ENCODE data around the gene HOMER1. TPM values are rescaled to one million over a fixed set of nuclear protein-coding genes. Genes with fewer than 3 reads are reported as not detected.

HOMER1 gene
- total RNA-seq, 1 experiment from 2014 or later: 12.5 TPM

- ChIA-PET POLR2A (ENCODE audit: unreplicated experiment) (interaction anchor here (0.6 kb wide), 1 partner anchor 212 kb away, joined by 8 read pairs; no protein-coding TSS in a partner anchor), CTCF (no interaction called here)
- H3K27me3 ChIP-seq (ENCODE audit: insufficient read depth, low read depth): no peaks in the 10 kb centered on the region
- H3F3A ChIP-seq (ENCODE audit: insufficient read depth, low read depth): no peaks in the 10 kb centered on the region
- H3K9me2 ChIP-seq (ENCODE audit: insufficient read depth): no peaks in the 10 kb centered on the region
- no peaks in the 10 kb centered on the region for H3K79me2 ChIP-seq (ENCODE audit: low read depth)
- no peaks in the 10 kb centered on the region for H3K9me3 ChIP-seq (ENCODE audit: insufficient read depth, low read depth)
- no peaks in the 10 kb centered on the region for H3K4me1 ChIP-seq (replicated peaks; ENCODE audit: insufficient read depth)
- no peaks in the 10 kb centered on the region for H3K36me3 ChIP-seq (ENCODE audit: low read depth)
- no peak overlapping the region for H2AFZ ChIP-seq
- H3K27ac ChIP-seq: no peak overlapping the region
- intact Hi-C loops (cut with micrococcal nuclease; ENCODE audit: unreplicated experiment): no loop called here
- no peak overlapping the region for H3K4me2 ChIP-seq
- no peak for DNase-seq
- BruUV-seq (replicated peaks): no TSS peak
- no peak overlapping the region for H3K4me3 ChIP-seq
- H4K20me1 ChIP-seq (ENCODE audit: insufficient read depth): no peaks in the 10 kb centered on the region; the same call in 1 of the 2 replicates
- no peak for TF ChIP-seq EZH2 (IDR thresholded peaks at IDR 0.05; ENCODE audit: low read depth)
- TF ChIP-seq, protein P1, sequence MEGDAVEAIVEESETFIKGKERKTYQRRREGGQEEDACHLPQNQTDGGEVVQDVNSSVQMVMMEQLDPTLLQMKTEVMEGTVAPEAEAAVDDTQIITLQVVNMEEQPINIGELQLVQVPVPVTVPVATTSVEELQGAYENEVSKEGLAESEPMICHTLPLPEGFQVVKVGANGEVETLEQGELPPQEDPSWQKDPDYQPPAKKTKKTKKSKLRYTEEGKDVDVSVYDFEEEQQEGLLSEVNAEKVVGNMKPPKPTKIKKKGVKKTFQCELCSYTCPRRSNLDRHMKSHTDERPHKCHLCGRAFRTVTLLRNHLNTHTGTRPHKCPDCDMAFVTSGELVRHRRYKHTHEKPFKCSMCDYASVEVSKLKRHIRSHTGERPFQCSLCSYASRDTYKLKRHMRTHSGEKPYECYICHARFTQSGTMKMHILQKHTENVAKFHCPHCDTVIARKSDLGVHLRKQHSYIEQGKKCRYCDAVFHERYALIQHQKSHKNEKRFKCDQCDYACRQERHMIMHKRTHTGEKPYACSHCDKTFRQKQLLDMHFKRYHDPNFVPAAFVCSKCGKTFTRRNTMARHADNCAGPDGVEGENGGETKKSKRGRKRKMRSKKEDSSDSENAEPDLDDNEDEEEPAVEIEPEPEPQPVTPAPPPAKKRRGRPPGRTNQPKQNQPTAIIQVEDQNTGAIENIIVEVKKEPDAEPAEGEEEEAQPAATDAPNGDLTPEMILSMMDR (conservative IDR thresholded peaks at IDR 0.05): no peak
These were observed 112.7 kb downstream of the HOMER1 start for GRCh38 chr5:79401216-79401615.

DNA sequence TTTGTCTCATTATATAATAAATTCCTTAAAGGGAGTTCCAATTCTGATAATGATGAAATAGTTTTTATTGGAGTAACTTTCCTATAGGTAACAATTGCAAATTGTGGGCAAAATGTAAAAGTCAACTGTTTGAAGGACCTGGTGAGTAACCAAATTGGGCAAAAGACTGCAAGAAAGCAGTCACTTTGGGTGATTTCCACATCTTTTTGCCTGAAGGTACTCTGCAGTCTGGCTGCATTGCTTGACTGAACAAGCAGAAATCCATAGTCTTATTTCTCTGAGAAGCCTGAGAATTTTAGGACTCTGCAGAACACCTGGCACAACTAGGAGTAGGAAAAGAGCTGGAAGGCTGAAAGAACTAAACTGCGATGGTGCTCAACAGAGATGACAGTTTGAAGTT is 114.9 kb downstream of the HOMER1 start:
- ChIA-PET POLR2A (ENCODE audit: unreplicated experiment) (no interaction called here), CTCF (no interaction called here)
- Histone ChIP-seq H3K27me3 (ENCODE audit: insufficient read depth, low read depth) (no peaks in the 10 kb centered on the region), H3K4me2 (no peak overlapping the region), H3K36me3 (ENCODE audit: low read depth) (peaks cover 10% of the 10 kb centered on the region; the same call in 1 of the 2 replicates), H4K20me1 (ENCODE audit: insufficient read depth) (no peaks in the 10 kb centered on the region; the same call in 1 of the 2 replicates), H3K9me2 (ENCODE audit: insufficient read depth) (no peaks in the 10 kb centered on the region), H3K9me3 (ENCODE audit: insufficient read depth, low read depth) (no peaks in the 10 kb centered on the region; the same call in 1 of the 2 replicates), H3K4me3 (no peak overlapping the region), H3K79me2 (ENCODE audit: low read depth) (no peaks in the 10 kb centered on the region), H3K27ac (no peak overlapping the region), H2AFZ (no peak overlapping the region), H3K4me1 (replicated peaks; ENCODE audit: insufficient read depth) (no peaks in the 10 kb centered on the region), H3F3A (ENCODE audit: insufficient read depth, low read depth) (no peaks in the 10 kb centered on the region)
- TF ChIP-seq, protein P1 (conservative IDR thresholded peaks at IDR 0.05): no peak
- no peak for TF ChIP-seq EZH2 (IDR thresholded peaks at IDR 0.05; ENCODE audit: low read depth)
- intact Hi-C loops (cut with micrococcal nuclease; ENCODE audit: unreplicated experiment): no loop called here
- DNase-seq: no peak
- no TSS peak for BruUV-seq (replicated peaks)

GRCh38 chr5:79397080-79397479 is 116.9 kb downstream of the HOMER1 start:
- no peaks in the 10 kb centered on the region for H3K9me2 ChIP-seq (ENCODE audit: insufficient read depth)
- no peak overlapping the region for H3K27ac ChIP-seq
- H4K20me1 ChIP-seq (ENCODE audit: insufficient read depth): no peaks in the 10 kb centered on the region; the same call in 1 of the 2 replicates
- H3K79me2 ChIP-seq (ENCODE audit: low read depth): no peaks in the 10 kb centered on the region
- peaks cover 10% of the 10 kb centered on the region; the same call in 1 of the 2 replicates for H3K36me3 ChIP-seq (ENCODE audit: low read depth)
- H2AFZ ChIP-seq: no peak overlapping the region
- no peaks in the 10 kb centered on the region; the same call in 1 of the 2 replicates for H3K9me3 ChIP-seq (ENCODE audit: insufficient read depth, low read depth)
- no TSS peak for BruUV-seq (replicated peaks)
- TF ChIP-seq, protein P1 (conservative IDR thresholded peaks at IDR 0.05): no peak
- TF ChIP-seq EZH2 (IDR thresholded peaks at IDR 0.05; ENCODE audit: low read depth): no peak
- H3K27me3 ChIP-seq (ENCODE audit: insufficient read depth, low read depth): no peaks in the 10 kb centered on the region
- DNase-seq: no peak
- no peak overlapping the region for H3K4me2 ChIP-seq
- H3F3A ChIP-seq (ENCODE audit: insufficient read depth, low read depth): no peaks in the 10 kb centered on the region
- intact Hi-C loops (cut with micrococcal nuclease; ENCODE audit: unreplicated experiment): no loop called here
- ChIA-PET POLR2A (ENCODE audit: unreplicated experiment) (interaction anchor here (0.7 kb wide), 1 partner anchor 70 kb away, joined by 3 read pairs; no protein-coding TSS in a partner anchor), CTCF (no interaction called here)
- H3K4me1 ChIP-seq (replicated peaks; ENCODE audit: insufficient read depth): no peaks in the 10 kb centered on the region
- H3K4me3 ChIP-seq: no peak overlapping the region
